ENCODE data around the gene POLR1D. TPM values are rescaled to one million over a fixed set of nuclear protein-coding genes. Genes with fewer than 3 reads are reported as not detected.
"Not testable (repeated sequence)": the region's sequence is repeated elsewhere in the genome, so short reads cannot be mapped to it uniquely, and the experiment has no call there.

Gene POLR1D
- total and polyA plus RNA-seq, 12 donors = 62.3 to 130 (median 78.5) TPM

DNA sequence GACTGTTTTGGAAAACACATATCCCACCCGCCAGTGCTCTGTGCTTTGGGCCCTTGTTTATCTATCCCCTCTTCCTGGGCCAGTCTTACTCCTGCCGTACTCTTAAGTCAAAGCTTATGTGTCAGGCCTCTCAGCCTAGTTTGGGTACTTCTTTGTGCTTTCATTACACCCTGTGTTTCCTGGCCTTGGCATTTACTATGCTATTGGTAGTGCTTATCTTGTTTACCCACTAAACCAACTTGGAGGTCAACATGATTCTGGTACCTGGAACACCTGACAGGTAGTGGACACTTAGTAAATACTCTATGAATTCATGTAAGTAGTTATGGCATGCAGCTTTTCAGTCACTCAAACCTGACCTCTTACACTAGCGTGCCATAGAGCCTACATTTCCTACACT is 2.4 kb downstream of the POLR1D start:
- no peak for DNase-seq
- WGBS, 2 donors = 94 to 96% methylated on average over 3 of the region's 3 CpGs
- ATAC-seq = no peak
- Histone ChIP-seq H3K4me1 (peaks cover 0 to 26% (median 16%) of the 10 kb centered on the region in 9 donors), H3K27ac (no peak overlapping the region), H3K9me3 (no peaks in the 10 kb centered on the region), H3K27me3 (no peaks in the 10 kb centered on the region), H3K36me3 (peaks cover 0 to 27% (median 0%) of the 10 kb centered on the region in 9 donors), H3K4me3 (no peak overlapping the region)
- intact Hi-C loops (cut with DNase I) = loop anchor here in 6 of 10 donors (5.0 to 10.0 kb wide), 5 partner anchors 59 to 199 kb away; partner anchors contain the start of genes MTIF3 (in 5 of the 6) and GTF3A (in 2 of the 6)
- TF ChIP-seq, protein P1, sequence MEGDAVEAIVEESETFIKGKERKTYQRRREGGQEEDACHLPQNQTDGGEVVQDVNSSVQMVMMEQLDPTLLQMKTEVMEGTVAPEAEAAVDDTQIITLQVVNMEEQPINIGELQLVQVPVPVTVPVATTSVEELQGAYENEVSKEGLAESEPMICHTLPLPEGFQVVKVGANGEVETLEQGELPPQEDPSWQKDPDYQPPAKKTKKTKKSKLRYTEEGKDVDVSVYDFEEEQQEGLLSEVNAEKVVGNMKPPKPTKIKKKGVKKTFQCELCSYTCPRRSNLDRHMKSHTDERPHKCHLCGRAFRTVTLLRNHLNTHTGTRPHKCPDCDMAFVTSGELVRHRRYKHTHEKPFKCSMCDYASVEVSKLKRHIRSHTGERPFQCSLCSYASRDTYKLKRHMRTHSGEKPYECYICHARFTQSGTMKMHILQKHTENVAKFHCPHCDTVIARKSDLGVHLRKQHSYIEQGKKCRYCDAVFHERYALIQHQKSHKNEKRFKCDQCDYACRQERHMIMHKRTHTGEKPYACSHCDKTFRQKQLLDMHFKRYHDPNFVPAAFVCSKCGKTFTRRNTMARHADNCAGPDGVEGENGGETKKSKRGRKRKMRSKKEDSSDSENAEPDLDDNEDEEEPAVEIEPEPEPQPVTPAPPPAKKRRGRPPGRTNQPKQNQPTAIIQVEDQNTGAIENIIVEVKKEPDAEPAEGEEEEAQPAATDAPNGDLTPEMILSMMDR (IDR thresholded peaks at IDR 0.05) = no peak

GRCh38 chr13:27625839-27626238 is 4.1 kb downstream of the POLR1D start:
- intact Hi-C loops (cut with DNase I) = loop anchor here in 6 of 10 donors (10.0 kb wide), 3 partner anchors 61 to 201 kb away; partner anchors contain the start of genes MTIF3 (in 4 of the 6) and GTF3A (in 2 of the 6)
- TF ChIP-seq, protein P1 (IDR thresholded peaks at IDR 0.05) = no peak
- ATAC-seq = no peak
- H3K36me3 ChIP-seq = peaks cover 0 to 27% (median 0%) of the 10 kb centered on the region in 9 donors
- WGBS, 2 donors = 89 to 93% methylated on average over 2 of the region's 2 CpGs
- H3K27me3 ChIP-seq = no peaks in the 10 kb centered on the region
- DNase-seq = no peak
- no peak overlapping the region for H3K27ac ChIP-seq
- no peaks in the 10 kb centered on the region for H3K9me3 ChIP-seq
- peaks cover 0 to 32% (median 12%) of the 10 kb centered on the region in 9 donors for H3K4me1 ChIP-seq
- no peak overlapping the region for H3K4me3 ChIP-seq

DNA sequence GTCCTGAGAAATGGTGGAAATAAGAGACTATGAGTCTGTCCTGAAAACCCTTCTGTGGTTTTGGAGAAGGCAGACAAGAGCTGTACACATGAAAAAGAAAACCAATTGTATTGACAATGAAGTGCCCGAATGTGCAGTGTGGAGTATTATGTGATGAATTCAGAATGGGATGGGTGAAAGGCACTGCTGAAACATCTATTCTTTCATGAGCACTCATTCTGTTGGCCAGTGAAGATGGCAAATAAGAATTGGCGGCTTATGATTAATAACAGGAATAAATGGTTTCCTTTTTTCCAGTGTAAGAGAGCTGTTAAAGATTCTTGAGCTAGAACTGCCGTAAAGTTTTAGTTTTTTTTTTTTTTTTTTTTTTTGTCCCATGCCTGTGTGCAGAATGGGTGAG is 5.7 kb downstream of the POLR1D start:
- WGBS, 2 donors = 82 to 90% methylated on average over 3 of the region's 3 CpGs
- intact Hi-C loops (cut with DNase I) = loop anchor here in 6 of 10 donors (10.0 kb wide), 3 partner anchors 63 to 203 kb away; partner anchors contain the start of genes MTIF3 (in 4 of the 6) and GTF3A (in 2 of the 6)
- no peaks in the 10 kb centered on the region for H3K27me3 ChIP-seq
- no peak overlapping the region for H3K4me3 ChIP-seq
- H3K4me1 ChIP-seq = peaks cover 0 to 28% (median 9%) of the 10 kb centered on the region in 9 donors
- no peaks in the 10 kb centered on the region for H3K9me3 ChIP-seq
- H3K36me3 ChIP-seq = peaks cover 0 to 27% (median 0%) of the 10 kb centered on the region in 9 donors
- no peak for ATAC-seq
- DNase-seq = no peak
- H3K27ac ChIP-seq = no peak overlapping the region
- TF ChIP-seq, protein P1 (IDR thresholded peaks at IDR 0.05) = no peak

- ATAC-seq = no peak
- intact Hi-C loops (cut with DNase I) = loop anchor here in 6 of 10 donors (10.0 kb wide), 3 partner anchors 63 to 203 kb away; partner anchors contain the start of genes MTIF3 (in 4 of the 6) and GTF3A (in 2 of the 6)
- 67 to 83% methylated on average over 4 of the region's 4 CpGs for WGBS, 2 donors
- TF ChIP-seq, protein P1 (IDR thresholded peaks at IDR 0.05) = no peak
- Histone ChIP-seq H3K27me3 (no peaks in the 10 kb centered on the region), H3K4me1 (peaks cover 0 to 21% (median 2%) of the 10 kb centered on the region in 9 donors), H3K9me3 (no peaks in the 10 kb centered on the region), H3K27ac (no peak overlapping the region), H3K36me3 (peaks cover 0 to 27% (median 0%) of the 10 kb centered on the region in 9 donors), H3K4me3 (no peak overlapping the region)
- DNase-seq = no peak
These were observed 6.4 kb downstream of the POLR1D start for GRCh38 chr13:27628081-27628480.

GRCh38 chr13:27628766-27629165 is 7.1 kb downstream of the POLR1D start:
- not testable (repeated sequence) for H3K9me3 ChIP-seq, ATAC-seq, DNase-seq, H3K27ac ChIP-seq, H3K27me3 ChIP-seq, H3K4me3 ChIP-seq
- H3K4me1 ChIP-seq = peaks cover 0 to 16% (median 0%) of the 10 kb centered on the region in 9 donors
- H3K36me3 ChIP-seq = peaks cover 0 to 25% (median 0%) of the 10 kb centered on the region in 9 donors
- intact Hi-C loops (cut with DNase I) = loop anchor here in 6 of 10 donors (10.0 kb wide), 3 partner anchors 64 to 204 kb away; partner anchors contain the start of genes MTIF3 (in 4 of the 6) and GTF3A (in 2 of the 6)
- WGBS, 2 donors = 96 to 98% methylated on average over 4 of the region's 4 CpGs

Measured in heart right ventricle (tissue), 16 donors.